ENCODE results near the gene PLAGL2. TPM values are rescaled to one million over a fixed set of nuclear protein-coding genes. Genes with fewer than 3 reads are reported as not detected.

The PLAGL2 gene
- total and polyA plus RNA-seq, 2 donors (not counting 1 experiment from before 2014, with no cell fraction given): 1.6 to 2.3 TPM

GRCh38 chr20:32236819-32237218, 29.3 kb upstream of the PLAGL2 start:
- no peak overlapping the region for H3K4me3 ChIP-seq (replicated peaks in 1 of 4; ENCODE audit: control extremely low read depth in 1 of 4, insufficient read depth in 1 of 4, low read depth in 3 of 4, low read length in 4 of 4)
- TF ChIP-seq EZH2 (IDR thresholded peaks at IDR 0.05; ENCODE audit: low read length, missing control alignments): no peak
- no peak for TF ChIP-seq CTCF (conservative IDR thresholded peaks at IDR 0.05 in 1 of 2, IDR thresholded peaks at IDR 0.05 in 1 of 2; ENCODE audit: low read depth in 1 of 2, low read length in 2 of 2)
- no peaks in the 10 kb centered on the region for H3K79me2 ChIP-seq (ENCODE audit: control insufficient read depth, insufficient read depth, low read length)
- H3K27ac ChIP-seq (ENCODE audit: insufficient read depth, low read length): no peak overlapping the region
- H3K4me2 ChIP-seq (ENCODE audit: extremely low read depth, insufficient read depth, low read length): no peak overlapping the region
- H3K36me3 ChIP-seq (ENCODE audit: control insufficient read depth, insufficient read depth, low read length): peaks cover 14% of the 10 kb centered on the region
- H3K9ac ChIP-seq (ENCODE audit: insufficient read depth, low read length): no peak overlapping the region
- no peaks in the 10 kb centered on the region for H3K27me3 ChIP-seq (ENCODE audit: control insufficient read depth, insufficient read depth, low read length)
- no peaks in the 10 kb centered on the region for H4K20me1 ChIP-seq (ENCODE audit: control insufficient read depth, extremely low read depth, insufficient read depth, low read length)
- H3K9me3 ChIP-seq (ENCODE audit: control insufficient read depth, insufficient read depth, low read depth, low read length): no peaks in the 10 kb centered on the region
- no peaks in the 10 kb centered on the region for H3K4me1 ChIP-seq (ENCODE audit: control insufficient read depth, extremely low read depth, insufficient read depth, low read length)
- no peak overlapping the region for H2AFZ ChIP-seq (ENCODE audit: low read length)
- DNase-seq (ENCODE audit: low read depth in 2 of 2): no peak

GRCh38 chr20:32236048-32236533, 28.5 kb upstream of the PLAGL2 start:
- H3K27me3 ChIP-seq (ENCODE audit: control insufficient read depth, insufficient read depth, low read length): no peaks in the 10 kb centered on the region
- no peak overlapping the region for H3K4me2 ChIP-seq (ENCODE audit: extremely low read depth, insufficient read depth, low read length)
- no peaks in the 10 kb centered on the region for H3K4me1 ChIP-seq (ENCODE audit: control insufficient read depth, extremely low read depth, insufficient read depth, low read length)
- no peaks in the 10 kb centered on the region for H4K20me1 ChIP-seq (ENCODE audit: control insufficient read depth, extremely low read depth, insufficient read depth, low read length)
- no peaks in the 10 kb centered on the region for H3K9me3 ChIP-seq (ENCODE audit: control insufficient read depth, insufficient read depth, low read depth, low read length)
- no peak for DNase-seq (ENCODE audit: low read depth in 2 of 2)
- H3K4me3 ChIP-seq (replicated peaks in 1 of 4; ENCODE audit: control extremely low read depth in 1 of 4, insufficient read depth in 1 of 4, low read depth in 3 of 4, low read length in 4 of 4): no peak overlapping the region
- H3K79me2 ChIP-seq (ENCODE audit: control insufficient read depth, insufficient read depth, low read length): no peaks in the 10 kb centered on the region
- H2AFZ ChIP-seq (ENCODE audit: low read length): no peak overlapping the region
- TF ChIP-seq CTCF (conservative IDR thresholded peaks at IDR 0.05 in 1 of 2, IDR thresholded peaks at IDR 0.05 in 1 of 2; ENCODE audit: low read depth in 1 of 2, low read length in 2 of 2) (no peak), EZH2 (IDR thresholded peaks at IDR 0.05; ENCODE audit: low read length, missing control alignments) (no peak)
- H3K36me3 ChIP-seq (ENCODE audit: control insufficient read depth, insufficient read depth, low read length): peaks cover 14% of the 10 kb centered on the region
- H3K27ac ChIP-seq (ENCODE audit: insufficient read depth, low read length): no peak overlapping the region
- no peak overlapping the region for H3K9ac ChIP-seq (ENCODE audit: insufficient read depth, low read length)

GRCh38 chr20:32235331-32236047, 27.9 kb upstream of the PLAGL2 start:
- Histone ChIP-seq H3K27me3 (ENCODE audit: control insufficient read depth, insufficient read depth, low read length) (no peaks in the 10 kb centered on the region), H3K79me2 (ENCODE audit: control insufficient read depth, insufficient read depth, low read length) (no peaks in the 10 kb centered on the region), H4K20me1 (ENCODE audit: control insufficient read depth, extremely low read depth, insufficient read depth, low read length) (no peaks in the 10 kb centered on the region), H3K4me1 (ENCODE audit: control insufficient read depth, extremely low read depth, insufficient read depth, low read length) (no peaks in the 10 kb centered on the region), H3K27ac (ENCODE audit: insufficient read depth, low read length) (no peak overlapping the region), H2AFZ (ENCODE audit: low read length) (no peak overlapping the region), H3K36me3 (ENCODE audit: control insufficient read depth, insufficient read depth, low read length) (peaks cover 20% of the 10 kb centered on the region), H3K9me3 (ENCODE audit: control insufficient read depth, insufficient read depth, low read depth, low read length) (no peaks in the 10 kb centered on the region), H3K9ac (ENCODE audit: insufficient read depth, low read length) (no peak overlapping the region), H3K4me2 (ENCODE audit: extremely low read depth, insufficient read depth, low read length) (no peak overlapping the region), H3K4me3 (replicated peaks in 1 of 4; ENCODE audit: control extremely low read depth in 1 of 4, insufficient read depth in 1 of 4, low read depth in 3 of 4, low read length in 4 of 4) (no peak overlapping the region)
- DNase-seq (ENCODE audit: low read depth in 2 of 2): no peak
- TF ChIP-seq CTCF (conservative IDR thresholded peaks at IDR 0.05 in 1 of 2, IDR thresholded peaks at IDR 0.05 in 1 of 2; ENCODE audit: low read depth in 1 of 2, low read length in 2 of 2) (no peak), EZH2 (IDR thresholded peaks at IDR 0.05; ENCODE audit: low read length, missing control alignments) (no peak)

Measured in fibroblast of lung (primary cell).